ENCODE results near the gene F2RL3. TPM values are rescaled to one million over a fixed set of nuclear protein-coding genes. Genes with fewer than 3 reads are reported as not detected.

The F2RL3 gene
- polyA plus RNA-seq, 1 donor (not counting 4 experiments of a cell fraction or from before 2014, with no cell fraction given) = not detected

DNA sequence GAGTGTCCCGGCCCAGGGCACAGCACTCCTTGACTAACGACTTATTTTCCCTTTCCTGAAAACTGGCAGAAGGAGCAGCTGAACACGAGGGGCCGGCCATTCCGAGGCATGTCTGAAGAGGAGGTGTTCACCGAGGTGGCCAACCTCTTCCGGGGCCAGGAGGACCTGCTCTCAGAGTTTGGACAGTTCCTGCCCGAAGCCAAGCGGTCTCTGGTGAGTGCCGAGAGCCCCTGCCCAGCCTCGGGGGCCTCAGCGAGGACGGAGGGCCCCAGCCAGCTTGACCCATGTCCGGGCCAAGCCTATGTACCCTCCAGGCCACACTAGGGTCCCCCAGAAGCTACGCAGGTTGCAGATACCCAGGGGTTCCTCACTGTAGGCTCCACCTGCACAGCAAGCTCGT lies 41.9 kb upstream of the F2RL3 start:
- Histone ChIP-seq H3K4me2 (ENCODE audit: control insufficient read depth, extremely low read depth, insufficient read depth, low read depth, low read length) (no peak overlapping the region), H3K4me1 (ENCODE audit: control insufficient read depth, extremely low read depth, insufficient read depth, low read length) (no peaks in the 10 kb centered on the region), H3K79me2 (ENCODE audit: control insufficient read depth, insufficient read depth, low read length) (peaks cover 17% of the 10 kb centered on the region), H3K9ac (ENCODE audit: control insufficient read depth, extremely low read depth, insufficient read depth, low read length) (no peak overlapping the region), H3K36me3 (ENCODE audit: control insufficient read depth in 2 of 2, extremely low read depth in 1 of 2, insufficient read depth in 2 of 2, low read length in 2 of 2) (peaks cover 27 to 46% of the 10 kb centered on the region in 2 experiments), H3K4me3 (ENCODE audit: control insufficient read depth in 2 of 3, extremely low read depth in 1 of 3, insufficient read depth in 2 of 3, low read depth in 1 of 3, low read length in 3 of 3) (no peak overlapping the region), H4K20me1 (ENCODE audit: control insufficient read depth, extremely low read depth, insufficient read depth, low read length) (no peaks in the 10 kb centered on the region), H3K9me1 (ENCODE audit: control insufficient read depth, extremely low read depth, insufficient read depth, low read length) (no peaks in the 10 kb centered on the region), H3K27me3 (ENCODE audit: control insufficient read depth, extremely low read depth, insufficient read depth, low read length) (no peaks in the 10 kb centered on the region), H3K27ac (ENCODE audit: control insufficient read depth, insufficient read depth, low read length) (no peak overlapping the region), H2AFZ (ENCODE audit: control insufficient read depth, low read length) (no peak overlapping the region), H3K9me3 (ENCODE audit: control insufficient read depth, low read depth, low read length) (no peaks in the 10 kb centered on the region)
- FAIRE-seq (no peak), DNase-seq (ENCODE audit: low read depth, low spot score) (no peak)
- TF ChIP-seq, protein P1, sequence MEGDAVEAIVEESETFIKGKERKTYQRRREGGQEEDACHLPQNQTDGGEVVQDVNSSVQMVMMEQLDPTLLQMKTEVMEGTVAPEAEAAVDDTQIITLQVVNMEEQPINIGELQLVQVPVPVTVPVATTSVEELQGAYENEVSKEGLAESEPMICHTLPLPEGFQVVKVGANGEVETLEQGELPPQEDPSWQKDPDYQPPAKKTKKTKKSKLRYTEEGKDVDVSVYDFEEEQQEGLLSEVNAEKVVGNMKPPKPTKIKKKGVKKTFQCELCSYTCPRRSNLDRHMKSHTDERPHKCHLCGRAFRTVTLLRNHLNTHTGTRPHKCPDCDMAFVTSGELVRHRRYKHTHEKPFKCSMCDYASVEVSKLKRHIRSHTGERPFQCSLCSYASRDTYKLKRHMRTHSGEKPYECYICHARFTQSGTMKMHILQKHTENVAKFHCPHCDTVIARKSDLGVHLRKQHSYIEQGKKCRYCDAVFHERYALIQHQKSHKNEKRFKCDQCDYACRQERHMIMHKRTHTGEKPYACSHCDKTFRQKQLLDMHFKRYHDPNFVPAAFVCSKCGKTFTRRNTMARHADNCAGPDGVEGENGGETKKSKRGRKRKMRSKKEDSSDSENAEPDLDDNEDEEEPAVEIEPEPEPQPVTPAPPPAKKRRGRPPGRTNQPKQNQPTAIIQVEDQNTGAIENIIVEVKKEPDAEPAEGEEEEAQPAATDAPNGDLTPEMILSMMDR (optimal IDR thresholded peaks at IDR 0.05 in 1 of 3, IDR thresholded peaks at IDR 0.05 in 1 of 3, conservative IDR thresholded peaks at IDR 0.05 in 1 of 3; ENCODE audit: extremely low read depth in 1 of 3, insufficient read depth in 2 of 3, low read length in 3 of 3) = no peak
- TF ChIP-seq EZH2 (IDR thresholded peaks at IDR 0.05; ENCODE audit: low read length) = no peak
- dilution Hi-C loops (cut with MboI; ENCODE audit: extremely low pct_ligation_motif_present, low sequenced_read_pairs) = no loop called here

DNA sequence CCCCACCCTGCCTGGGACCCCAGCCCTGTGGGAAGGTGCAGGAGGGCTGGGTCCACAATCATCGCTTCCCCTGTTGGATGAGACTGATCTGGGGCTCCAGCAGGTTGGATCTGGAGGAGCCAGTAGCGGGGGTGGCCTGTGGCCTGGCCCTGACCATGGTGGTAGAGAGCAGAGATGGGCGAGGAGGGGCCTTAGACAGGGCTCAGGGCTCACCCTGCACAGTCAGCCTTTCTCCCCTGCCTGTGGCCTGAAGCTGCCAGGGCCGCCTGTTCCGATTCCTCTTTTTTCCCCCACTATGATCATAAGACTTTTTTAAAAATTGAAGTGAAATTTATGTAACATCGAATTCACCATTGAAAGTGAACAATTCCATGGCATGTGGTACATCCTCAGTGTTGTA lies 41.4 kb upstream of the F2RL3 start:
- no peak for FAIRE-seq
- Histone ChIP-seq H3K4me2 (ENCODE audit: control insufficient read depth, extremely low read depth, insufficient read depth, low read depth, low read length) (no peak overlapping the region), H4K20me1 (ENCODE audit: control insufficient read depth, extremely low read depth, insufficient read depth, low read length) (no peaks in the 10 kb centered on the region), H3K27ac (ENCODE audit: control insufficient read depth, insufficient read depth, low read length) (no peak overlapping the region), H3K79me2 (ENCODE audit: control insufficient read depth, insufficient read depth, low read length) (peaks cover 17% of the 10 kb centered on the region), H3K9me1 (ENCODE audit: control insufficient read depth, extremely low read depth, insufficient read depth, low read length) (no peaks in the 10 kb centered on the region), H2AFZ (ENCODE audit: control insufficient read depth, low read length) (no peak overlapping the region), H3K4me1 (ENCODE audit: control insufficient read depth, extremely low read depth, insufficient read depth, low read length) (no peaks in the 10 kb centered on the region), H3K27me3 (ENCODE audit: control insufficient read depth, extremely low read depth, insufficient read depth, low read length) (no peaks in the 10 kb centered on the region), H3K36me3 (ENCODE audit: control insufficient read depth in 2 of 2, extremely low read depth in 1 of 2, insufficient read depth in 2 of 2, low read length in 2 of 2) (peaks cover 29 to 43% of the 10 kb centered on the region in 2 experiments), H3K9me3 (ENCODE audit: control insufficient read depth, low read depth, low read length) (no peaks in the 10 kb centered on the region), H3K4me3 (ENCODE audit: control insufficient read depth in 2 of 3, extremely low read depth in 1 of 3, insufficient read depth in 2 of 3, low read depth in 1 of 3, low read length in 3 of 3) (no peak overlapping the region), H3K9ac (ENCODE audit: control insufficient read depth, extremely low read depth, insufficient read depth, low read length) (no peak overlapping the region)
- dilution Hi-C loops (cut with MboI; ENCODE audit: extremely low pct_ligation_motif_present, low sequenced_read_pairs) = no loop called here
- no peak for DNase-seq (ENCODE audit: low read depth, low spot score)
- TF ChIP-seq EZH2 (IDR thresholded peaks at IDR 0.05; ENCODE audit: low read length) = no peak

DNA sequence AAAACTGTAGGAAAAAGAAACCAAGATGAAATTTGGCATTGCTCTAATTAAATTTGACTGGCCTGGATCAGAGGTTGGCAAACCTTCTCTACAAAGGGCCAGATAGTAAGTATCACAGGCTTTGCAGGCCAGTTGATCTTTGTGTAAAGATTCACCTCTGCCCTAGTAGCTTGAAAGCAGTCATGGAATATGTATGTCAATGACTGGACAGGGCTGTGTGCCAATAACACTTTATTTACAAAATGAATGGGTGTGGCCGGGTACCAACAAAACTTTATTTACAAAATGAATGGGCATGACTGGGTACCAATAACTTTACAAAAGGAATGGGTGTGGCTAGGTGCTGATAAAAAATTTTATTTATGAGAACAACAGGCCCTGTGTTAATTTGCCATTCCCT lies 39.6 kb upstream of the F2RL3 start:
- H3K27me3 ChIP-seq (ENCODE audit: control insufficient read depth, extremely low read depth, insufficient read depth, low read length) = no peaks in the 10 kb centered on the region

More for the DNA sequence above, 39.6 kb upstream of the F2RL3 start:
- Histone ChIP-seq H4K20me1 (ENCODE audit: control insufficient read depth, extremely low read depth, insufficient read depth, low read length) (peaks cover 3% of the 10 kb centered on the region), H3K4me3 (ENCODE audit: control insufficient read depth in 2 of 3, extremely low read depth in 1 of 3, insufficient read depth in 2 of 3, low read depth in 1 of 3, low read length in 3 of 3) (no peak overlapping the region), H3K9me1 (ENCODE audit: control insufficient read depth, extremely low read depth, insufficient read depth, low read length) (no peaks in the 10 kb centered on the region), H3K4me2 (ENCODE audit: control insufficient read depth, extremely low read depth, insufficient read depth, low read depth, low read length) (no peak overlapping the region), H3K79me2 (ENCODE audit: control insufficient read depth, insufficient read depth, low read length) (peaks cover 8% of the 10 kb centered on the region), H2AFZ (ENCODE audit: control insufficient read depth, low read length) (no peak overlapping the region), H3K36me3 (ENCODE audit: control insufficient read depth in 2 of 2, extremely low read depth in 1 of 2, insufficient read depth in 2 of 2, low read length in 2 of 2) (peaks cover 40 to 42% of the 10 kb centered on the region in 2 experiments), H3K4me1 (ENCODE audit: control insufficient read depth, extremely low read depth, insufficient read depth, low read length) (no peaks in the 10 kb centered on the region), H3K9ac (ENCODE audit: control insufficient read depth, extremely low read depth, insufficient read depth, low read length) (no peak overlapping the region), H3K27ac (ENCODE audit: control insufficient read depth, insufficient read depth, low read length) (no peak overlapping the region), H3K9me3 (ENCODE audit: control insufficient read depth, low read depth, low read length) (no peaks in the 10 kb centered on the region)
- DNase-seq (ENCODE audit: low read depth, low spot score) (no peak), FAIRE-seq (no peak)
- TF ChIP-seq EZH2 (IDR thresholded peaks at IDR 0.05; ENCODE audit: low read length) = no peak
- TF ChIP-seq, protein P1 (optimal IDR thresholded peaks at IDR 0.05 in 1 of 3, IDR thresholded peaks at IDR 0.05 in 1 of 3, conservative IDR thresholded peaks at IDR 0.05 in 1 of 3; ENCODE audit: extremely low read depth in 1 of 3, insufficient read depth in 2 of 3, low read length in 3 of 3) = no peak
- dilution Hi-C loops (cut with MboI; ENCODE audit: extremely low pct_ligation_motif_present, low sequenced_read_pairs) = no loop called here

Data from keratinocyte (primary cell).